Neural cell (in vitro differentiated cells): ENCODE measurements around the gene METTL26. TPM values are rescaled to one million over a fixed set of nuclear protein-coding genes. Genes with fewer than 3 reads are reported as not detected.

ENCODE experiments used
- H2AFZ ChIP-seq: fragments of 200-600, 300-800 bp; sonication (generic), shearing (Covaris generic); 2 replicates; pipeline ENCODE4 v1.6.0; 2014; ENCODE audit warnings: low read depth, mild to moderate bottlenecking, antibody characterized with exemption, low read length, moderate library complexity
- H3F3A ChIP-seq: fragments of 200-600 bp; shearing (Covaris generic); 2 replicates; pipeline ENCODE4 v1.6.1; 2016; ENCODE audit warnings: mild to moderate bottlenecking, moderate library complexity, mixed read lengths, antibody characterized with exemption, low read length; ENCODE audit not compliant: insufficient read depth, poor library complexity, severe bottlenecking
- H3K27ac ChIP-seq: fragments of 200-600, 300-800 bp; sonication (generic), shearing (Covaris generic); 2 replicates; pipeline ENCODE4 v1.5.1; 2014; ENCODE audit warnings: mild to moderate bottlenecking, low read length, moderate library complexity
- H3K27me3 ChIP-seq: fragments of 300-800, 200-600 bp; sonication (generic), shearing (Covaris generic); 2 replicates; pipeline ENCODE4 v1.6.0; 2014; ENCODE audit warnings: mild to moderate bottlenecking, low read depth, low read length, moderate library complexity; ENCODE audit not compliant: insufficient read depth
- H3K36me3 ChIP-seq: fragments of 300-800, 200-600 bp; sonication (generic), shearing (Covaris generic); 2 replicates; pipeline ENCODE4 v1.5.1; 2014; ENCODE audit warnings: mild to moderate bottlenecking, antibody characterized with exemption, low read length, moderate library complexity; ENCODE audit not compliant: insufficient read depth
- H3K4me2 ChIP-seq: fragments of 300-800, 200-600 bp; sonication (generic), shearing (Covaris generic); 2 replicates; pipeline ENCODE4 v1.6.0; 2014; ENCODE audit warnings: mild to moderate bottlenecking, low read length
- H3K4me3 ChIP-seq: fragments of 300-800, 200-600 bp; sonication (generic), shearing (Covaris generic); 2 replicates; pipeline ENCODE4 v1.5.1; 2014; ENCODE audit warnings: mild to moderate bottlenecking, low read length, moderate library complexity
- H3K79me2 ChIP-seq: fragments of 200-600 bp; shearing (Covaris generic); replicated peaks from 2 replicates; pipeline ENCODE4 v1.6.0; 2014; ENCODE audit warnings: mild to moderate bottlenecking, low read length, moderate library complexity; ENCODE audit not compliant: insufficient read depth
- H3K9ac ChIP-seq: fragments of 300-800, 200-600 bp; sonication (generic), shearing (Covaris generic); 2 replicates; pipeline ENCODE4 v1.6.1; 2016; ENCODE audit warnings: mild to moderate bottlenecking, low read length, mixed read lengths
- H3K9me2 ChIP-seq: fragments of 200-600 bp; shearing (Covaris generic); 2 replicates; pipeline ENCODE4 v1.6.1; 2016; ENCODE audit warnings: mild to moderate bottlenecking, low read length, mixed read lengths; ENCODE audit not compliant: insufficient read depth
- H3K9me3 ChIP-seq: fragments of 200-600, 300-800 bp; sonication (generic), shearing (Covaris generic); 2 replicates; pipeline ENCODE4 v1.6.1; 2016; ENCODE audit warnings: mild to moderate bottlenecking, mixed run types, low read length, moderate library complexity, mixed read lengths
- H4K20me1 ChIP-seq: fragments of 200-600 bp; shearing (Covaris generic); 2 replicates; pipeline ENCODE4 v1.6.1; 2016; ENCODE audit warnings: mild to moderate bottlenecking, mixed run types; ENCODE audit not compliant: insufficient read depth
- CTCF ChIP-seq: fragments of 450-650 bp; IDR thresholded peaks from 2 replicates; pipeline ENCODE4 v1.5.1; 2014; ENCODE audit warnings: antibody characterized with exemption, mild to moderate bottlenecking, moderate library complexity; ENCODE audit not compliant: poor library complexity, severe bottlenecking
- EP300 ChIP-seq: fragments of 450-650 bp; conservative IDR thresholded peaks from 2 replicates; pipeline ENCODE4 v1.6.1; 2014; ENCODE audit warnings: antibody characterized with exemption, mild to moderate bottlenecking, moderate library complexity; ENCODE audit not compliant: poor library complexity, severe bottlenecking
- EZH2 ChIP-seq: fragments of 200-600, 300-800 bp; shearing (Covaris generic), sonication (generic); IDR thresholded peaks from 2 replicates; pipeline ENCODE4 v1.6.1; 2014; ENCODE audit warnings: antibody characterized with exemption, low read length, borderline replicate concordance, mild to moderate bottlenecking; ENCODE audit not compliant: insufficient read depth, poor library complexity, severe bottlenecking
- MXI1 ChIP-seq: fragments of 450-650 bp; conservative IDR thresholded peaks from 2 replicates; pipeline ENCODE4 v1.6.1; 2014; ENCODE audit warnings: antibody characterized with exemption, mild to moderate bottlenecking; ENCODE audit not compliant: poor library complexity, severe bottlenecking
- POLR2AphosphoS5 ChIP-seq: IDR thresholded peaks from 2 replicates; pipeline ENCODE4 v1.6.1; 2012
- RAD21 ChIP-seq: fragments of 450-650 bp; conservative IDR thresholded peaks from 2 replicates; pipeline ENCODE4 v1.6.1; 2014; ENCODE audit warnings: antibody characterized with exemption, mild to moderate bottlenecking, moderate library complexity
- REST ChIP-seq: IDR thresholded peaks from 2 replicates; pipeline ENCODE4 v1.6.1; 2012; ENCODE audit warnings: borderline replicate concordance
- SMC3 ChIP-seq: fragments of 450-650 bp; conservative IDR thresholded peaks from 2 replicates; pipeline ENCODE4 v1.6.1; 2014; ENCODE audit warnings: antibody characterized with exemption, mild to moderate bottlenecking, moderate library complexity; ENCODE audit not compliant: poor library complexity
- TAF1 ChIP-seq: IDR thresholded peaks from 2 replicates; pipeline ENCODE4 v1.6.1; 2012; ENCODE audit warnings: low read depth
- polyA plus RNA-seq: library from polyadenylated mRNA; depleted of rRNA; stranded (reverse); fragments of >200 nt; gene quantifications from 2 replicates; pipeline ENCODE4 v1.2.3, GENCODE V29; 2014

METTL26 gene
- polyA plus RNA-seq, 1 donor from 2014 or later: 127 TPM

GRCh38 chr16:673399-673991, 37.4 kb upstream of the METTL26 start:
- H3K27ac ChIP-seq: no peak overlapping the region
- no peaks in the 10 kb centered on the region for H4K20me1 ChIP-seq
- no peaks in the 10 kb centered on the region for H3F3A ChIP-seq
- no peak overlapping the region for H2AFZ ChIP-seq
- no peaks in the 10 kb centered on the region for H3K36me3 ChIP-seq
- peaks cover 4% of the 10 kb centered on the region for H3K79me2 ChIP-seq
- no peak overlapping the region for H3K4me2 ChIP-seq
- peaks cover 3% of the 10 kb centered on the region for H3K27me3 ChIP-seq
- H3K9ac ChIP-seq: no peak overlapping the region
- H3K4me3 ChIP-seq: no peak overlapping the region
- H3K9me3 ChIP-seq: no peaks in the 10 kb centered on the region
- TF ChIP-seq RAD21: no peak
- no peak for TF ChIP-seq REST
- TF ChIP-seq SMC3: no peak
- no peak for TF ChIP-seq EP300
- no peak for TF ChIP-seq TAF1
- no peak for TF ChIP-seq CTCF
- TF ChIP-seq MXI1: no peak
- TF ChIP-seq POLR2AphosphoS5: no peak
- no peaks in the 10 kb centered on the region for H3K9me2 ChIP-seq

- no peaks in the 10 kb centered on the region for H3F3A ChIP-seq
- H4K20me1 ChIP-seq: no peaks in the 10 kb centered on the region
- H3K9me2 ChIP-seq: no peaks in the 10 kb centered on the region
- no peak overlapping the region for H2AFZ ChIP-seq
- H3K9me3 ChIP-seq: no peaks in the 10 kb centered on the region
- no peak overlapping the region for H3K27ac ChIP-seq
- peaks cover 9% of the 10 kb centered on the region for H3K79me2 ChIP-seq
- H3K4me2 ChIP-seq: no peak overlapping the region
- TF ChIP-seq EZH2 (no peak), RAD21 (no peak), TAF1 (no peak), POLR2AphosphoS5 (no peak), CTCF (no peak), REST (no peak), MXI1 (no peak), SMC3 (no peak), EP300 (no peak)
- no peak overlapping the region for H3K9ac ChIP-seq
- H3K36me3 ChIP-seq: no peaks in the 10 kb centered on the region
- H3K27me3 ChIP-seq: peaks cover 3% of the 10 kb centered on the region
- H3K4me3 ChIP-seq: no peak overlapping the region
Measured at GRCh38 chr16:672851-673250, 36.7 kb upstream of the METTL26 start.
